ENCODE data around the gene TNKS1BP1. TPM values are rescaled to one million over a fixed set of nuclear protein-coding genes. Genes with fewer than 3 reads are reported as not detected.

TNKS1BP1 gene
- total and polyA plus RNA-seq, 2 of the 8 experiments (the other 6 are each of a cell fraction or from before 2014, with no cell fraction given): 50.0 to 122 TPM

- Histone ChIP-seq H2AK5ac (ENCODE audit: low read depth, low read length) (no peak overlapping the region), H3K14ac (ENCODE audit: insufficient read length) (no peak overlapping the region), H3K4ac (replicated peaks; ENCODE audit: insufficient read length, low read depth, low read length) (no peak overlapping the region), H4K5ac (ENCODE audit: insufficient read length, low read depth, low read length) (no peak overlapping the region), H3K27me3 (replicated peaks in 1 of 4; ENCODE audit: control insufficient read depth in 3 of 4, extremely low read depth in 1 of 4, insufficient read depth in 3 of 4, low read length in 3 of 4) (no peaks in the 10 kb centered on the region), H2BK5ac (ENCODE audit: low read depth, low read length) (no peak overlapping the region), H3K79me1 (ENCODE audit: low read depth, low read length) (no peaks in the 10 kb centered on the region), H3K27ac (ENCODE audit: low read depth, low read length) (no peak overlapping the region), H3K9me3 (ENCODE audit: insufficient read depth in 2 of 2, low read depth in 1 of 2, low read length in 1 of 2) (no peaks in the 10 kb centered on the region), H3K4me1 (replicated peaks in 1 of 4; ENCODE audit: control insufficient read depth in 3 of 4, insufficient read depth in 4 of 4, low read length in 3 of 4) (peaks cover 0 to 6% (median 3%) of the 10 kb centered on the region in 4 experiments; a peak in 4 of 7 replicates), H3K9ac (replicated peaks in 1 of 4; ENCODE audit: extremely low read depth in 1 of 4, low read depth in 3 of 4, low read length in 3 of 4) (no peak overlapping the region), H2BK15ac (ENCODE audit: low read length) (no peak overlapping the region), H3K23me2 (ENCODE audit: low read depth, low read length) (peaks cover 6% of the 10 kb centered on the region; the same call in 1 of the 2 replicates), H4K8ac (ENCODE audit: extremely low read depth, insufficient read depth, low read length) (no peak overlapping the region), H2AFZ (ENCODE audit: low read length) (no peak overlapping the region), H2BK20ac (ENCODE audit: low read length) (no peak overlapping the region), H3K36me3 (ENCODE audit: control insufficient read depth in 2 of 4, insufficient read depth in 4 of 4, low read length in 3 of 4) (no peaks in the 10 kb centered on the region), H2BK120ac (replicated peaks; ENCODE audit: low read depth, low read length) (peak overlapping the region; percentile 49), H3K23ac (ENCODE audit: insufficient read length) (no peak overlapping the region), H3K79me2 (ENCODE audit: control insufficient read depth in 1 of 2, insufficient read depth in 2 of 2, low read length in 2 of 2) (no peaks in the 10 kb centered on the region), H2BK12ac (ENCODE audit: low read depth, low read length) (peak overlapping the region; percentile 2; the same call in 1 of the 2 replicates), H4K91ac (replicated peaks; ENCODE audit: insufficient read length, low read length) (no peak overlapping the region), H3K4me2 (ENCODE audit: insufficient read depth in 1 of 2, low read depth in 2 of 2, low read length in 2 of 2) (no peak overlapping the region), H3K4me3 (ENCODE audit: extremely low read depth in 1 of 4, insufficient read depth in 2 of 4, low read depth in 3 of 4, low read length in 4 of 4) (no peak overlapping the region), H3K18ac (ENCODE audit: extremely low read depth, low read length) (no peak overlapping the region), H4K20me1 (replicated peaks in 1 of 2; ENCODE audit: control insufficient read depth in 1 of 2, insufficient read depth in 2 of 2, low read length in 2 of 2) (no peaks in the 10 kb centered on the region), H3K56ac (replicated peaks; ENCODE audit: insufficient read length, low read depth, low read length) (no peak overlapping the region)
- FAIRE-seq (no peak), DNase-seq (ENCODE audit: low read depth in 1 of 2, low spot score in 2 of 2) (no peak)
- no peak for TF ChIP-seq GABPA (IDR thresholded peaks at IDR 0.05; ENCODE audit: borderline replicate concordance, insufficient read depth, low read length)
- WGBS, 2 experiments (ENCODE audit: extremely low coverage in 1 of 2, insufficient coverage in 1 of 2, insufficient read length in 1 of 2, insufficient replicate concordance in 2 of 2, low coverage in 1 of 2, low lambda C conversion rate in 2 of 2, missing lambda C conversion rate in 1 of 2): 89% methylated on average over 1 of the region's 1 CpG; no CpG with 5 or more reads in 1 of the 2 experiments
- POLR2A ChIA-PET (ENCODE audit: partially characterized antibody): interaction anchor here (1.6 to 39.4 kb wide), 2 partner anchors 12 to 34 kb away, joined by 5 to 1279 read pairs; partner anchors contain the start of genes P2RX3, SSRP1 and TNKS1BP1
- CTCF ChIA-PET (ENCODE audit: partially characterized antibody): interaction anchor here (1.7 to 2.1 kb wide), 2 partner anchors 14 to 50 kb away, joined by 5 to 6 read pairs; no protein-coding TSS in a partner anchor
These were observed 34.5 kb downstream of the TNKS1BP1 start for GRCh38 chr11:57290288-57290687.
